HCT116 (cell line): Measurements from ENCODE around the gene ABRACL. TPM values are rescaled to one million over a fixed set of nuclear protein-coding genes. Genes with fewer than 3 reads are reported as not detected.
A peak's percentile ranks its signal among the peaks of the same experiment; 100 is the strongest.

Experiments
- ATAC-seq: fragments of 200-7000 bp; cut with Tn5 transposase; 2 replicates; pipeline ENCODE4 v1.9.1; 2020; ENCODE audit warnings: mild to moderate bottlenecking, moderate library complexity
- BruUV-seq: library from RNA; stranded (reverse); fragments of 400-500 nt; replicated peaks from 2 replicates; lab custom pipeline; 2021; lab: Mats Ljungman, UMichigan
- CTCF ChIA-PET: fragments of 300-600 bp; sonication (Branson Sonifier 250); formaldehyde crosslinking; loops from one replicate; lab custom pipeline; 2021; ENCODE audit warnings: antibody characterized with exemption; lab: Charles Lee
- POLR2A ChIA-PET: fragments of 300-600, 350-600 bp; sonication (Branson Sonifier 250); formaldehyde crosslinking; loops from one replicate; lab custom pipeline; 2021; ENCODE audit warnings: antibody characterized with exemption; lab: Charles Lee
- RAD21 ChIA-PET, 2 experiments: fragments of 300-600 bp; sonication (Branson Sonifier 250); formaldehyde crosslinking; loops; one replicate each; lab custom pipeline; 2023; ENCODE audit warnings: low total read pairs in 2 of 2; ENCODE audit not compliant: uncharacterized antibody in 2 of 2, unreplicated experiment in 2 of 2, low non-redundant PET in 1 of 2; lab: Charles Lee
- DNase-seq: peaks from one replicate; pipeline ENCODE4 v3.0.0-alpha.2; 2010; ENCODE audit warnings: low read depth, low spot score
- H2AFZ ChIP-seq: fragments of 200-600 bp; shearing (Covaris generic), sonication (generic); 2 replicates; pipeline ENCODE4 v1.6.1; 2017; ENCODE audit warnings: low read depth, mixed run types, mixed read lengths, antibody characterized with exemption, low read length; ENCODE audit not compliant: poor library complexity, severe bottlenecking
- H3K27ac ChIP-seq: 2 replicates; pipeline ENCODE4 v1.5.1; 2012; ENCODE audit warnings: low read depth, low read length
- H3K27me3 ChIP-seq: fragments of 200-600 bp; sonication (generic); 2 replicates; pipeline ENCODE4 v1.6.1; 2016; ENCODE audit warnings: mixed run types, low read length, mixed read lengths; ENCODE audit not compliant: insufficient read depth
- H3K36me3 ChIP-seq, 2 experiments: fragments of 200-500 bp in 1 of 2; fragments of 200-600 bp in 1 of 2; sonication (Bioruptor generic) in 1 of 2; sonication (generic) in 1 of 2; 2 replicates each; pipeline versions ENCODE4 v1.5.1 to v1.6.1; 2014 to 2016; ENCODE audit warnings: low read length in 2 of 2, inconsistent platforms in 1 of 2, mixed read lengths in 1 of 2, mixed run types in 1 of 2; ENCODE audit not compliant: insufficient read depth in 2 of 2, control insufficient read depth in 1 of 2
- H3K4me1 ChIP-seq, 2 experiments: fragments of 200-600 bp in 1 of 2; sonication (generic) in 1 of 2; 2 replicates each; pipeline versions ENCODE4 v1.5.1 to v1.6.1; 2012 to 2017; ENCODE audit warnings: low read length in 2 of 2, inconsistent platforms in 1 of 2, mild to moderate bottlenecking in 1 of 2, mixed read lengths in 1 of 2, mixed run types in 1 of 2, moderate library complexity in 1 of 2; ENCODE audit not compliant: insufficient read depth in 2 of 2, control insufficient read depth in 1 of 2
- H3K4me2 ChIP-seq: fragments of 200-600 bp; sonication (generic); 2 replicates; pipeline ENCODE4 v1.6.1; 2017; ENCODE audit warnings: mixed run types, low read length, mixed read lengths
- H3K4me3 ChIP-seq, 2 experiments: fragments of 200-600 bp in 1 of 2; sonication (generic) in 1 of 2; replicated peaks in 1 of 2; 2 replicates each; pipeline ENCODE4 v1.5.1; 2011 to 2016; ENCODE audit warnings: low read length in 2 of 2, control low read depth in 1 of 2, low read depth in 1 of 2, mild to moderate bottlenecking in 1 of 2, mixed read lengths in 1 of 2, mixed run types in 1 of 2
- H3K79me2 ChIP-seq: fragments of 200-600 bp; sonication (generic); 2 replicates; pipeline ENCODE4 v1.6.1; 2017; ENCODE audit warnings: mild to moderate bottlenecking, mixed run types, low read length, moderate library complexity, mixed read lengths; ENCODE audit not compliant: insufficient read depth
- H3K9ac ChIP-seq: fragments of 200-600 bp; sonication (generic); 2 replicates; pipeline ENCODE4 v1.6.1; 2016; ENCODE audit warnings: low read length, mixed read lengths
- H3K9me2 ChIP-seq: fragments of 200-600 bp; sonication (generic), shearing (Covaris generic); 2 replicates; pipeline ENCODE4 v1.6.1; 2017; ENCODE audit warnings: mixed run types, mild to moderate bottlenecking, moderate library complexity; ENCODE audit not compliant: insufficient read depth
- H3K9me3 ChIP-seq, 2 experiments: fragments of 200-500 bp in 1 of 2; fragments of 200-600 bp in 1 of 2; sonication (Bioruptor generic) in 1 of 2; sonication (generic) in 1 of 2; 2 replicates each; pipeline ENCODE4 v1.6.1; 2014 to 2017; ENCODE audit warnings: low read length in 2 of 2, mixed read lengths in 2 of 2, inconsistent platforms in 1 of 2, low read depth in 1 of 2, mild to moderate bottlenecking in 1 of 2, mixed run types in 1 of 2, moderate library complexity in 1 of 2; ENCODE audit not compliant: control insufficient read depth in 1 of 2, insufficient read depth in 1 of 2
- H4K20me1 ChIP-seq: fragments of 200-600 bp; sonication (generic), shearing (Covaris generic); 2 replicates; pipeline ENCODE4 v1.6.1; 2017; ENCODE audit warnings: mixed run types, mild to moderate bottlenecking, moderate library complexity; ENCODE audit not compliant: insufficient read depth
- YY1 ChIP-seq: IDR thresholded peaks from 2 replicates; pipeline ENCODE4 v1.6.1; 2011; ENCODE audit warnings: low read length, low read depth, moderate library complexity, mild to moderate bottlenecking; ENCODE audit not compliant: insufficient replicate concordance; ENCODE audit errors: extremely low read depth
- ZNF274 ChIP-seq: fragments of 200-500 bp; sonication (Bioruptor generic); IDR thresholded peaks from 2 replicates; pipeline ENCODE4 v1.6.1; 2014; ENCODE audit warnings: mild to moderate bottlenecking, low read depth, low read length, inconsistent platforms
- intact Hi-C: fragments of 100-400 bp; cut with micrococcal nuclease; formaldehyde crosslinking; loops from 2 replicates; pipeline ENCODE4 v1.10.0; 2022
- total RNA-seq: library from RNA; stranded (reverse); gene quantifications from one replicate; pipeline ENCODE4 v1.2.1, GENCODE V29; 2021; ENCODE audit not compliant: unreplicated experiment
- TF ChIP-seq, protein P1 (sequence below): IDR thresholded peaks from 2 replicates; pipeline ENCODE4 v1.6.1; 2011; ENCODE audit warnings: mild to moderate bottlenecking, low read length, moderate library complexity; ENCODE audit not compliant: insufficient replicate concordance; ENCODE audit errors: extremely low read depth
- TF ChIP-seq, protein P2 (sequence below): IDR thresholded peaks from 2 replicates; pipeline ENCODE4 v1.6.1; 2012
- TF ChIP-seq, protein P3 (sequence below), 3 experiments: fragments of 200-600 bp in 1 of 3; sonication (generic) in 1 of 3; IDR thresholded peaks in 2 of 3; conservative IDR thresholded peaks in 1 of 3; 2 replicates each; pipeline ENCODE4 v1.5.1; 2012 to 2017; ENCODE audit warnings: low read depth in 2 of 3, low read length in 2 of 3, antibody characterized with exemption in 1 of 3, borderline replicate concordance in 1 of 3, control low read depth in 1 of 3, mild to moderate bottlenecking in 1 of 3, mixed read lengths in 1 of 3, mixed run types in 1 of 3, moderate library complexity in 1 of 3; ENCODE audit not compliant: insufficient read depth in 1 of 3

The ABRACL gene
- total RNA-seq, 1 experiment from 2014 or later = 47.4 TPM

DNA sequence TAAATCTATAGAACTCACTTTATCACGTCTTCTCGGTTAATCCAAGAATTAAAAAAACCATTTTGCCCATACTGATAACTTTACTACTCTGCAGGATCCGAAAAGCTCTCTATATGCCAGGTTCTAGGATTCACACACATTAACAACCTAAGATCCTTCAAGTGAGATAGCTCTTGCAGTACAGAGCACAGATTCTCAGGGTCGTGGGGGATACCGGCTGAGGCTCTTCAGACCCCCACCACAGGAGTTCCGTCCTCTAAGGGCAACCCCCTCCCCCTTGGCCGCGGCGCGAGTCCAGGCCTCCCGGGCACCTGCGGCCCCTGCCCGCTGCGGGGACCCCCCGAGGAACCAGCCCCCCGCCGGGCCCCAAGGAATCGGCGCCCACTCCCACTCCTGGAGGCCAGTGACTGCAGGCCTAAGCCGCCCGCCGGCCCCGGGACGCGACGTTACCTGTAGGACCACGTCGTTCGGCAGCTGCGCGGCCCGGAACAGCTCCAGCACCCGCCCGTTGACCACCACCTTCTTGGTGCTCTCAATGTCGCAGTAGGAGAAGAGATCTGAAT lies 41.4 kb upstream of the ABRACL start:
- Histone ChIP-seq H4K20me1 (peaks cover 4% of the 10 kb centered on the region; the same call in 1 of the 2 replicates), H3K9me3 (no peaks in the 10 kb centered on the region), H3K36me3 (no peaks in the 10 kb centered on the region)
- TF ChIP-seq YY1 = no peak
- TF ChIP-seq, protein P1, sequence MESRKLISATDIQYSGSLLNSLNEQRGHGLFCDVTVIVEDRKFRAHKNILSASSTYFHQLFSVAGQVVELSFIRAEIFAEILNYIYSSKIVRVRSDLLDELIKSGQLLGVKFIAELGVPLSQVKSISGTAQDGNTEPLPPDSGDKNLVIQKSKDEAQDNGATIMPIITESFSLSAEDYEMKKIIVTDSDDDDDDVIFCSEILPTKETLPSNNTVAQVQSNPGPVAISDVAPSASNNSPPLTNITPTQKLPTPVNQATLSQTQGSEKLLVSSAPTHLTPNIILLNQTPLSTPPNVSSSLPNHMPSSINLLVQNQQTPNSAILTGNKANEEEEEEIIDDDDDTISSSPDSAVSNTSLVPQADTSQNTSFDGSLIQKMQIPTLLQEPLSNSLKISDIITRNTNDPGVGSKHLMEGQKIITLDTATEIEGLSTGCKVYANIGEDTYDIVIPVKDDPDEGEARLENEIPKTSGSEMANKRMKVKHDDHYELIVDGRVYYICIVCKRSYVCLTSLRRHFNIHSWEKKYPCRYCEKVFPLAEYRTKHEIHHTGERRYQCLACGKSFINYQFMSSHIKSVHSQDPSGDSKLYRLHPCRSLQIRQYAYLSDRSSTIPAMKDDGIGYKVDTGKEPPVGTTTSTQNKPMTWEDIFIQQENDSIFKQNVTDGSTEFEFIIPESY = no peak
- TF ChIP-seq, protein P2, sequence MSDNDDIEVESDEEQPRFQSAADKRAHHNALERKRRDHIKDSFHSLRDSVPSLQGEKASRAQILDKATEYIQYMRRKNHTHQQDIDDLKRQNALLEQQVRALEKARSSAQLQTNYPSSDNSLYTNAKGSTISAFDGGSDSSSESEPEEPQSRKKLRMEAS = no peak
- TF ChIP-seq, protein P3, sequence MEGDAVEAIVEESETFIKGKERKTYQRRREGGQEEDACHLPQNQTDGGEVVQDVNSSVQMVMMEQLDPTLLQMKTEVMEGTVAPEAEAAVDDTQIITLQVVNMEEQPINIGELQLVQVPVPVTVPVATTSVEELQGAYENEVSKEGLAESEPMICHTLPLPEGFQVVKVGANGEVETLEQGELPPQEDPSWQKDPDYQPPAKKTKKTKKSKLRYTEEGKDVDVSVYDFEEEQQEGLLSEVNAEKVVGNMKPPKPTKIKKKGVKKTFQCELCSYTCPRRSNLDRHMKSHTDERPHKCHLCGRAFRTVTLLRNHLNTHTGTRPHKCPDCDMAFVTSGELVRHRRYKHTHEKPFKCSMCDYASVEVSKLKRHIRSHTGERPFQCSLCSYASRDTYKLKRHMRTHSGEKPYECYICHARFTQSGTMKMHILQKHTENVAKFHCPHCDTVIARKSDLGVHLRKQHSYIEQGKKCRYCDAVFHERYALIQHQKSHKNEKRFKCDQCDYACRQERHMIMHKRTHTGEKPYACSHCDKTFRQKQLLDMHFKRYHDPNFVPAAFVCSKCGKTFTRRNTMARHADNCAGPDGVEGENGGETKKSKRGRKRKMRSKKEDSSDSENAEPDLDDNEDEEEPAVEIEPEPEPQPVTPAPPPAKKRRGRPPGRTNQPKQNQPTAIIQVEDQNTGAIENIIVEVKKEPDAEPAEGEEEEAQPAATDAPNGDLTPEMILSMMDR (IDR thresholded peaks at IDR 0.05 in 2 of 3, conservative IDR thresholded peaks at IDR 0.05 in 1 of 3; ENCODE audit: borderline replicate concordance in 1 of 3, insufficient read depth in 1 of 3, low read depth in 2 of 3, low read length in 2 of 3) = no peak
- TF ChIP-seq ZNF274 = no peak
- TF ChIP-seq, all 23 proteins: peak for 0
- ChIA-PET POLR2A (interaction anchor here (1.2 kb wide), 1 partner anchor 12 kb away, joined by 3 read pairs; no protein-coding TSS in a partner anchor), RAD21 (no interaction called here), CTCF (interaction anchor here (1.2 kb wide), 1 partner anchor 21 kb away, joined by 4 read pairs; no protein-coding TSS in a partner anchor)
- ATAC-seq = no peak
- no peaks in the 10 kb centered on the region for H3K27me3 ChIP-seq
- peaks cover 16 to 36% of the 10 kb centered on the region in 2 experiments; a peak in 3 of 4 replicates for H3K4me1 ChIP-seq
- peak overlapping the region; percentile 72 for H3K27ac ChIP-seq
- H2AFZ ChIP-seq = no peak overlapping the region
- no peaks in the 10 kb centered on the region for H3K9me2 ChIP-seq
- H3K79me2 ChIP-seq = peaks cover 57% of the 10 kb centered on the region
- no TSS peak for BruUV-seq
- H3K9ac ChIP-seq = peak overlapping the region; percentile 88
- peak overlapping the region; percentile 77 for H3K4me2 ChIP-seq
- intact Hi-C loops = loop anchor here (10.0 kb wide), 1 partner anchor 378 kb away; no protein-coding TSS in a partner anchor
- no peak for DNase-seq
- H3K4me3 ChIP-seq = peak overlapping the region; percentile 81 to 83
